DMS 273 treated with DMSO at 0.1 percent for 48 hours (cell line): Measurements from ENCODE around the gene SMPDL3A.

Experiments used
- DNase-seq: peaks from one replicate; lab custom pipeline; 2025; lab: John Stamatoyannopoulos, UW

SMPDL3A gene

GRCh38 chr6:122804962-122805485 is 16.0 kb downstream of the SMPDL3A start:
- no peak for DNase-seq

- no peak for DNase-seq
Measured at GRCh38 chr6:122806291-122806690, 17.2 kb downstream of the SMPDL3A start.

GRCh38 chr6:122808121-122808885 is 19.2 kb downstream of the SMPDL3A start:
- DNase-seq: no peak

- DNase-seq: no peak
Measured at GRCh38 chr6:122809001-122809400, 19.9 kb downstream of the SMPDL3A start.

GRCh38 chr6:122809691-122810090 is 20.6 kb downstream of the SMPDL3A start:
- no peak for DNase-seq

GRCh38 chr6:122810189-122810588 is 21.1 kb downstream of the SMPDL3A start:
- DNase-seq: no peak

- no peak for DNase-seq
Measured at GRCh38 chr6:122817358-122817757, 28.3 kb downstream of the SMPDL3A start.

GRCh38 chr6:122817766-122818165 is 28.7 kb downstream of the SMPDL3A start:
- no peak for DNase-seq

- no peak for DNase-seq
Measured at GRCh38 chr6:122818866-122819265, 29.8 kb downstream of the SMPDL3A start.

GRCh38 chr6:122821095-122821494 is 32.0 kb downstream of the SMPDL3A start:
- no peak for DNase-seq

- no peak for DNase-seq
Measured at GRCh38 chr6:122825163-122825562, 36.1 kb downstream of the SMPDL3A start.

GRCh38 chr6:122829456-122829855 is 40.4 kb downstream of the SMPDL3A start:
- DNase-seq: no peak

- no peak for DNase-seq
Measured at GRCh38 chr6:122831511-122831910, 42.5 kb downstream of the SMPDL3A start.

GRCh38 chr6:122832459-122832858 is 43.4 kb downstream of the SMPDL3A start:
- no peak for DNase-seq

GRCh38 chr6:122833021-122833491 is 44.0 kb downstream of the SMPDL3A start:
- DNase-seq: no peak

GRCh38 chr6:122838060-122838780 is 49.2 kb downstream of the SMPDL3A start:
- no peak for DNase-seq

- DNase-seq: no peak
Measured at GRCh38 chr6:122839472-122839871, 50.4 kb downstream of the SMPDL3A start.

- no peak for DNase-seq
Measured at GRCh38 chr6:122839906-122840305, 50.8 kb downstream of the SMPDL3A start.

- no peak for DNase-seq
Measured at GRCh38 chr6:122845464-122845863, 56.4 kb downstream of the SMPDL3A start.

- DNase-seq: no peak
Measured at GRCh38 chr6:122845916-122846612, 57.0 kb downstream of the SMPDL3A start.

- DNase-seq: no peak
Measured at GRCh38 chr6:122853259-122853995, 64.4 kb downstream of the SMPDL3A start.
